Fibroblast of the aortic adventitia (primary cell): ENCODE measurements around the gene ATE1. TPM values are rescaled to one million over a fixed set of nuclear protein-coding genes. Genes with fewer than 3 reads are reported as not detected.

Experiments
- DNase-seq: peaks from one replicate; pipeline ENCODE4 v3.0.0-alpha.2; 2010; ENCODE audit warnings: low read depth
- H3K4me3 ChIP-seq: 2 replicates; pipeline ENCODE4 v1.5.1; 2011; ENCODE audit warnings: low read depth, mild to moderate bottlenecking, control low read depth, low read length, moderate library complexity
- CTCF ChIP-seq: IDR thresholded peaks from 2 replicates; pipeline ENCODE4 v1.5.1; 2011; ENCODE audit warnings: mild to moderate bottlenecking, low read length, control low read depth, inconsistent platforms; ENCODE audit not compliant: insufficient read depth
- total RNA-seq: library from RNA; depleted of rRNA; stranded (reverse); fragments of >200 nt; gene quantifications from 2 replicates; pipeline ENCODE4 v1.2.3, GENCODE V29; 2012; ENCODE audit warnings: low replicate concordance

Gene ATE1
- total RNA-seq, 1 donor: 39.9 TPM

- no peak overlapping the region for H3K4me3 ChIP-seq
- no peak for TF ChIP-seq CTCF
- no peak for DNase-seq
Observed at GRCh38 chr10:121914661-121915060, 13.2 kb downstream of the ATE1 start.

DNA sequence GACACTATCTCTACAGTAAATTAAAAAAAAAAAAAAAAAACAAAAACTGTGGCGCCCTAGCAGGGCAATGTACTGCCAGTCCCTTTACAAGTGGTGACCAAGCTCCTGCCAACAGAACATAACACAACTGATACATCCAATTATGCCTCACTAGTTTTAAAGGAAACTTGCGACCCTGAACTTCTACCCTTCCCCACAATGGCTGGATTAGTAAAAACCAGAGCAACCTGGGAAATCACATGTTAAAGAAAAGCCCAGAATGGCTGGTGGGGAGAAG is 16.5 kb downstream of the ATE1 start:
- no peak for TF ChIP-seq CTCF
- no peak overlapping the region for H3K4me3 ChIP-seq
- no peak for DNase-seq

- no peak for TF ChIP-seq CTCF
- H3K4me3 ChIP-seq: no peak overlapping the region
- DNase-seq: peak; percentile 66
Observed at GRCh38 chr10:121910673-121911420, 17.0 kb downstream of the ATE1 start.

GRCh38 chr10:121904888-121905287 is 22.9 kb downstream of the ATE1 start:
- DNase-seq: no peak
- TF ChIP-seq CTCF: no peak
- H3K4me3 ChIP-seq: no peak overlapping the region

DNA sequence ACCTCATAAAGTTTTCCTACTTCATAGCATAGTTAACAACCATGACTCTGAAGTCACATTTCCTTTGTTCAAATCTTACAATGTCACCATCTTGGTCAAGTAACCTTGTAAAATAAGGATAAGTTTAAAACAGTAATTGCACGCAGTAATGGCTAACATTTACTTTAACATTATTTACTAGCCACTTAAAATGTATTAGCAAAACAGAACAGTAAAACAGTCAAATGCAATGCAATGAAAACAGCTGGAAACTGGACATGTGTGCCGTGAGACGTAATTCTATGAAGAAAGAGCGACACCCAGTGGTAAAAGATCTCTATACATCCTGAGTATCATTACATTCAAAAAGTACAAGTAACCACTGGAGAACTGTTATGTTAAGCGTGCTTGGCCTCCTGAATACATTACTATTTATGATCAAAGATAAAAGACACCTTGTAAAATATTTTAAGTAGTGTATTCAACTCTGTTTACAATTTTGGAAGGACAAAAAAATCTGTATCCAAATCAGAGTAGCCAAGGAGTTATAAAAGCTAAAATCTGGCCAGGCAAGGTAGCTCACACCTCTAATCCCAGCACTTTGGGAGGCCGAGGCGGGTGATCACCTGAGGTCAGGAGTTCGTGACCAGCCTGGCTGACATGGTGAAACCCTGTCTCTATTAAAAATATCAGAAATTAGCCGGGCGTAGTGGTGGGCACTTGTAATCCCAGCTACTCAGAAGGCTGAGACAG is 27.2 kb downstream of the ATE1 start:
- TF ChIP-seq CTCF: peak; percentile 58
- peak; percentile 82 for DNase-seq
- no peak overlapping the region for H3K4me3 ChIP-seq

DNA sequence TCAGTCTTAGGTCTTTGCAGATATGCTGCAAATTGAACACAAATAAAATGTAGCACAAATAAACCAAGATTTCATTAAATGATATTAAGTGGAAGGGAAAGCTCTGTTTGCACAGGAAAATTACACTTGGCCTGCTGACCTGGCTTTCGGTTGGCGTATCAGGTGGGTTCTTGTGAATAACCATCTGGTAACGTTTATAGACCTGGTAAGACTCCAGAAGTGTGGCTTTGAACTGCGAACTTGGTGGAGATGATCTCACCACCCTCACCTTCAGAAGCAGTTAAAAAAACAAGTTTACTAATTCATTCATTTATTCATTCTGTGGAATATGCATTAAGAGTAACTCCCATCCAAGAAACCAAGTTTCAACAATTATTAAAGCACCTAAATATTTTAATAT is 28.1 kb downstream of the ATE1 start:
- no peak for DNase-seq
- no peak for TF ChIP-seq CTCF
- H3K4me3 ChIP-seq: no peak overlapping the region
